Smooth muscle cell of the brain vasculature (primary cell): ENCODE measurements around the gene CYREN.
"Not testable (repeated sequence)": the region's sequence is repeated elsewhere in the genome, so short reads cannot be mapped to it uniquely, and the experiment has no call there.

Source experiments
- DNase-seq: peaks from one replicate; pipeline ENCODE4 v3.0.0-alpha.2; 2012; ENCODE audit warnings: low read depth, low spot score

CYREN gene

GRCh38 chr7:135177028-135177696, 6.7 kb upstream of the CYREN start:
- DNase-seq, result no peak

- DNase-seq, result no peak
Observed at GRCh38 chr7:135175931-135176330, 5.4 kb upstream of the CYREN start.

- no peak for DNase-seq
Observed at GRCh38 chr7:135174941-135175340, 4.4 kb upstream of the CYREN start.

GRCh38 chr7:135173916-135174315, 3.4 kb upstream of the CYREN start:
- not testable (repeated sequence) for DNase-seq

- DNase-seq, result not testable (repeated sequence)
Observed at GRCh38 chr7:135171581-135172291, 1.2 kb upstream of the CYREN start.

- not testable (repeated sequence) for DNase-seq
Observed at GRCh38 chr7:135170998-135171481, 533 bp upstream of the CYREN start.

GRCh38 chr7:135169964-135170273, 588 bp downstream of the CYREN start:
- DNase-seq, result no peak

- no peak for DNase-seq
Observed at GRCh38 chr7:135169141-135169963, 1.2 kb downstream of the CYREN start.

GRCh38 chr7:135168489-135169140, 1.9 kb downstream of the CYREN start:
- no peak for DNase-seq

GRCh38 chr7:135168001-135168400, 2.5 kb downstream of the CYREN start:
- no peak for DNase-seq

GRCh38 chr7:135167365-135167917, 3.1 kb downstream of the CYREN start:
- DNase-seq, result no peak

- DNase-seq, result no peak
Observed at GRCh38 chr7:135166338-135166990, 4.0 kb downstream of the CYREN start.

- DNase-seq, result no peak
Observed at GRCh38 chr7:135165862-135166261, 4.6 kb downstream of the CYREN start.

GRCh38 chr7:135164357-135165061, 6.0 kb downstream of the CYREN start:
- DNase-seq, result no peak

- DNase-seq, result no peak
Observed at GRCh38 chr7:135162382-135163001, 8.0 kb downstream of the CYREN start.

- DNase-seq, result no peak
Observed at GRCh38 chr7:135161669-135162068, 8.8 kb downstream of the CYREN start.

GRCh38 chr7:135160858-135161653, 9.5 kb downstream of the CYREN start:
- DNase-seq, result peak; percentile 40

GRCh38 chr7:135160098-135160857, 10.2 kb downstream of the CYREN start:
- no peak for DNase-seq
